Muscle of leg (tissue), 11 donors: Measurements from ENCODE around the gene NOXO1. TPM values are rescaled to one million over a fixed set of nuclear protein-coding genes. Genes with fewer than 3 reads are reported as not detected.
A peak's percentile ranks its signal among the peaks of the same experiment; 100 is the strongest.

ENCODE experiments used
- DNase-seq: peaks from one replicate; pipeline ENCODE4 v3.0.0; 2013
- H3K27ac ChIP-seq: one replicate; pipeline ENCODE4 v1.5.1; 2013; ENCODE audit warnings: mild to moderate bottlenecking, low read length, control low read depth
- H3K27me3 ChIP-seq: one replicate; pipeline ENCODE4 v1.6.1; 2013; ENCODE audit warnings: low read length; ENCODE audit not compliant: control insufficient read depth, insufficient read depth
- H3K36me3 ChIP-seq: one replicate; pipeline ENCODE4 v1.6.1; 2013; ENCODE audit warnings: low read length; ENCODE audit not compliant: control insufficient read depth, insufficient read depth
- H3K4me1 ChIP-seq: one replicate; pipeline ENCODE4 v1.6.1; 2013; ENCODE audit warnings: low read length; ENCODE audit not compliant: control insufficient read depth, insufficient read depth
- H3K4me3 ChIP-seq: one replicate; pipeline ENCODE4 v1.5.1; 2013; ENCODE audit warnings: low read length, control low read depth
- H3K9me3 ChIP-seq: replicated peaks from 2 replicates; pipeline ENCODE4 v1.6.1; 2013; ENCODE audit warnings: low read depth, low read length; ENCODE audit not compliant: control insufficient read depth
- WGBS: methylation state at CpG from one replicate; pipeline ENCODE4 v1.1.5; 2013; ENCODE audit warnings: missing lambda C conversion rate; ENCODE audit not compliant: insufficient coverage; 5-methylcytosine and 5-hydroxymethylcytosine counted together
- polyA plus RNA-seq, 8 donors: library from polyadenylated mRNA; unstranded; fragments of 120-200 nt; gene quantifications; one replicate each; pipeline versions ENCODE4 v1.2.1 to v1.2.3, GENCODE V29; 2013; ENCODE audit warnings: inconsistent platforms in 1 of 8, low replicate concordance in 1 of 8; ENCODE audit not compliant: insufficient read length in 8 of 8, insufficient read depth in 1 of 8
- total RNA-seq: library from RNA; stranded (reverse); fragments of 120-200 nt; gene quantifications from one replicate; pipeline ENCODE4 v1.2.4, GENCODE V29; 2013

Gene NOXO1
- total and polyA plus RNA-seq, 9 donors, result 0.29 to 1.7 (median 0.89) TPM

GRCh38 chr16:1978476-1979120 lies 2.7 kb downstream of the NOXO1 start:
- H3K36me3 ChIP-seq, result peaks cover 50% of the 10 kb centered on the region
- DNase-seq, result no peak
- H3K9me3 ChIP-seq, result no peaks in the 10 kb centered on the region
- H3K4me3 ChIP-seq, result no peak overlapping the region
- WGBS, result 68% methylated on average over 36 of the region's 37 CpGs
- no peak overlapping the region for H3K27ac ChIP-seq
- peaks cover 60% of the 10 kb centered on the region for H3K27me3 ChIP-seq
- H3K4me1 ChIP-seq, result peaks cover 45% of the 10 kb centered on the region

GRCh38 chr16:1977875-1978268 lies 3.4 kb downstream of the NOXO1 start:
- Histone ChIP-seq H3K27me3 (peaks cover 56% of the 10 kb centered on the region), H3K36me3 (peaks cover 50% of the 10 kb centered on the region)

GRCh38 chr16:1976951-1977874 lies 4.1 kb downstream of the NOXO1 start:
- no peak overlapping the region for H3K27ac ChIP-seq
- no peak for DNase-seq
- peaks cover 42% of the 10 kb centered on the region for H3K4me1 ChIP-seq
- no peaks in the 10 kb centered on the region for H3K9me3 ChIP-seq
- no peak overlapping the region for H3K4me3 ChIP-seq
- WGBS, result 92% methylated on average over 23 of the region's 33 CpGs
- peaks cover 49% of the 10 kb centered on the region for H3K27me3 ChIP-seq
- peaks cover 50% of the 10 kb centered on the region for H3K36me3 ChIP-seq

More at GRCh38 chr16:1977875-1978268, 3.4 kb downstream of the NOXO1 start:
- 94% methylated on average over 16 of the region's 18 CpGs for WGBS
- Histone ChIP-seq H3K27ac (no peak overlapping the region), H3K9me3 (no peaks in the 10 kb centered on the region), H3K4me1 (peaks cover 43% of the 10 kb centered on the region), H3K4me3 (no peak overlapping the region)
- no peak for DNase-seq

- Histone ChIP-seq H3K36me3 (peaks cover 50% of the 10 kb centered on the region), H3K4me1 (peaks cover 35% of the 10 kb centered on the region), H3K27ac (no peak overlapping the region), H3K9me3 (no peaks in the 10 kb centered on the region), H3K4me3 (no peak overlapping the region), H3K27me3 (peaks cover 39% of the 10 kb centered on the region)
- no peak for DNase-seq
- 91% methylated on average over 8 of the region's 8 CpGs for WGBS
Observed at GRCh38 chr16:1976216-1976520, 5.1 kb downstream of the NOXO1 start.

GRCh38 chr16:1975432-1976215 lies 5.6 kb downstream of the NOXO1 start:
- Histone ChIP-seq H3K27me3 (peaks cover 33% of the 10 kb centered on the region), H3K36me3 (peaks cover 50% of the 10 kb centered on the region), H3K4me3 (no peak overlapping the region), H3K27ac (no peak overlapping the region), H3K4me1 (peaks cover 34% of the 10 kb centered on the region), H3K9me3 (no peaks in the 10 kb centered on the region)
- WGBS, result 91% methylated on average over 30 of the region's 33 CpGs
- DNase-seq, result no peak

GRCh38 chr16:1974157-1975070 lies 6.9 kb downstream of the NOXO1 start:
- Histone ChIP-seq H3K4me3 (no peak overlapping the region), H3K9me3 (no peaks in the 10 kb centered on the region), H3K27me3 (peaks cover 21% of the 10 kb centered on the region), H3K27ac (no peak overlapping the region), H3K36me3 (peaks cover 50% of the 10 kb centered on the region), H3K4me1 (peaks cover 22% of the 10 kb centered on the region)
- WGBS, result 92% methylated on average over 25 of the region's 42 CpGs
- no peak for DNase-seq

- Histone ChIP-seq H3K9me3 (no peaks in the 10 kb centered on the region), H3K27ac (no peak overlapping the region), H3K36me3 (peaks cover 47% of the 10 kb centered on the region), H3K27me3 (peaks cover 13% of the 10 kb centered on the region), H3K4me3 (no peak overlapping the region), H3K4me1 (peaks cover 19% of the 10 kb centered on the region)
- WGBS, result 93% methylated on average over 16 of the region's 16 CpGs
- no peak for DNase-seq
Observed at GRCh38 chr16:1973461-1974156, 7.7 kb downstream of the NOXO1 start.

- peaks cover 35% of the 10 kb centered on the region for H3K36me3 ChIP-seq
- WGBS, result 5% methylated on average over 20 of the region's 22 CpGs
- H3K4me1 ChIP-seq, result peaks cover 19% of the 10 kb centered on the region
- no peak for DNase-seq
- peak overlapping the region; percentile 98 for H3K4me3 ChIP-seq
- peaks cover 5% of the 10 kb centered on the region for H3K27me3 ChIP-seq
- H3K9me3 ChIP-seq, result no peaks in the 10 kb centered on the region
- H3K27ac ChIP-seq, result no peak overlapping the region
Observed at GRCh38 chr16:1972490-1972877, 8.8 kb downstream of the NOXO1 start.
